HG02840 (cell line): Measurements from ENCODE around the gene ITGAV.

Experiments
- ATAC-seq: cut with Tn5 transposase; IDR thresholded peaks from one replicate; pipeline ENCODE4 v1.9.1; 2021; ENCODE audit warnings: mild to moderate bottlenecking, moderate library complexity, moderate number of reproducible peaks; ENCODE audit not compliant: unreplicated experiment, low FRiP score

ITGAV gene

GRCh38 chr2:186709529-186710450, 119.9 kb downstream of the ITGAV start:
- ATAC-seq: no peak

GRCh38 chr2:186713691-186714090, 123.8 kb downstream of the ITGAV start:
- ATAC-seq: no peak

DNA sequence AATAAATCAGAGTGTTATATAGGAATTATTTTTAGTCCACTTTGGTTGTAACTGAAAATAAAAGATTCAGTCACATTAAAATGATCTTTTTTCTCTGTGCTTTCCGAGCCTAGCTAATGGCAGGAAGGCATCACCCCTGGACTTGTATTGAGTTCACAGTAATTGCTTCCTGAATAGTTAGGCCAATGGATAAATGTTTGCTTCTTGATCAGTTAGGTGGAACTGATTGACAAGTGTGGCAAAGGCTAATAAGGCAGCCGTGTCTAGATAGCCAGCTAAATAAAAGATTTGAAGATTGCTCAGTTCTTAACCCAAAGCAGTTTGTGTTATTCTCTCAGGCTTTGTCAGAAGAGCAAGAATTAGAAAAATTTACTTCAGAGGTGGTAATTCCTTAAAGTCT, 124.8 kb downstream of the ITGAV start:
- ATAC-seq: no peak

DNA sequence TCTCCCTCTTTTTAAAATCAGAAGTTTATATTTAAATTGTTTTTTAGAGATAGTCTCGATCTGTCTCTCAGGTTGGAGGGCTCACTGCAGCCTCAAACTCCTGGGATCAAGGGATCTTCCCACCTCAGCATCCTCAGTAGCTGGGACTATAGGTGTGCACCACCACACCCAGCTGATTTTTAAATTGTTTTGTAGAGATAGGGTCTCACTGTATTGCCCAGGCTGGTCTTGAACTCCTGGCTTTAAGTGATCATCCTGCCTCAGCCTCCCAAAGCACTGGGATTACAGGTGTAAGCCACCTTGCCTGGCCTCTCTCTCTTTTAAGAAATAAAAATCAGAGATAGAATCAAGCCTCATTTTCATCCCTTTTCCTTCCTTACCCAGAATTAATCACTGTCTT, 126.1 kb downstream of the ITGAV start:
- ATAC-seq: no peak

GRCh38 chr2:186716899-186717298, 127.0 kb downstream of the ITGAV start:
- ATAC-seq: no peak

DNA sequence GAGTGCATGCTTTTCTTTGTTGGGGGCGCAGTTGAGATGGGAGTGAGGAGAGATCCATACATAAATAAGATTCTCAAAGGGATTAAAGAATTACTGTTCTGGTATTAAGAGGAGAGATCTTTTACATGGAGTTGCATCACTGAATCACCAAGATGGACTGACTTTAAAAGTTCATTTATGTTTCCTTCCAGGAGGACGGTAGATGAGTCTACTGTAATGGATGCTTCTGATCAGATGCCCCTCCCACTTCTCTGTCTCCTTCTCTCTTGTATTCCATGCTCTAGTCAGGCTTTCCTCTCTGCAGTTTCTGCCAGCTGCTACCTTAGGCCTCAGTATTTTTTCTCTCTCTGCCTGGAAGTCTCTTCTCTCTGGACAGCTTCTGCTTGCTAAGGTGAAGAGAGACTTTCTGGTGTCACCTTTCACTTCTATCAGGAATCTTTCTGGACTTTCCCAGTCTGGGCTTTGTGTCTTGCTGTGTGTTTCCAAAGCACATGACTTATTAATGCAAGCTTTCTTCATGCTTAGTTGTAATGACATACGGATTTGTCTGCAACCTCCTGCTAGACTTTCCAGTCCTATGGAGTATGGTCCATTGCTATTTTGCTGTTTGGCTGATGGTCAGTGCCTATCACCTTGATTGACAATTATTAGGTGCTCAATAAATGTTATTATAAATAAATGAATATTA, 127.6 kb downstream of the ITGAV start:
- no peak for ATAC-seq

GRCh38 chr2:186718122-186718521, 128.3 kb downstream of the ITGAV start:
- ATAC-seq: no peak

DNA sequence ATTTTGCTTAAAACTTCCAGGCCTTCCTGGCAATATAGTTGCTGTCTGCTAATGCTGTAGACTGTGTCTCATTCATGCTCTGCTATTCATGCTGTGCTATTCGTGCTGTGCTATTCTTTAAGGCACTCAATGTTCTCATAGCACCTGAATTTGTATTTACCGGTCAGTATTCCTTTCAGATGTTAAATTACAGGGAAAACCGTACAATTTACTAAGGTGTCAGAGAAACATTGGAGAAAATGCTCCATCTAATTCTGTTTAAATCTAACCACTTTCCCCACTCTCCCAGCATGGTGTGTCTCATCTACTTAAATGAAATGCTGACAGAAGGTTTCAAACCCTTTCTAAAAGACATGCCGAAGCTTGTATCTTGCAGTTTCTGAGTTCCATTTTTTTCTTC, 129.0 kb downstream of the ITGAV start:
- ATAC-seq: no peak

- no peak for ATAC-seq
Measured at GRCh38 chr2:186721956-186722355, 132.1 kb downstream of the ITGAV start.

DNA sequence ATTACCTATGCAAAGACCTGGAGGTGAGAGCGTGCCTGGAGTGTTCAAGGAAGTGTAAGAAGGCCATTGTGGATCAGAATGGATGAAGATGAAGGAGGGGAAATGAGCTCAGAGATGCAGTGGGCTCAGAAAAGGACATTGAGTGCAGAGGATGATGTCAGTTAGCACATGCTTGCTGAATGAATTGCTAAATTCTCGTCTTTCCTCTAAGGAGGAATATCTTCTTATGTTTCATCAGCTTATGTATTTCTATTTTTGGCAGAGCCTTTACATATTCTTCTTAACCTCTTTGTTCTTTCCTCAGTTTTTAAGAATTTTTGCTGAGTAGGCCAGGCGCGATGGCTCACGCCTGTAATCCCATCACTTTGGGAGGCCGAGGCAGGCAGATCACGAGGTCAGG, 134.9 kb downstream of the ITGAV start:
- no peak for ATAC-seq

- ATAC-seq: no peak
Measured at GRCh38 chr2:186725783-186726182, 135.9 kb downstream of the ITGAV start.

DNA sequence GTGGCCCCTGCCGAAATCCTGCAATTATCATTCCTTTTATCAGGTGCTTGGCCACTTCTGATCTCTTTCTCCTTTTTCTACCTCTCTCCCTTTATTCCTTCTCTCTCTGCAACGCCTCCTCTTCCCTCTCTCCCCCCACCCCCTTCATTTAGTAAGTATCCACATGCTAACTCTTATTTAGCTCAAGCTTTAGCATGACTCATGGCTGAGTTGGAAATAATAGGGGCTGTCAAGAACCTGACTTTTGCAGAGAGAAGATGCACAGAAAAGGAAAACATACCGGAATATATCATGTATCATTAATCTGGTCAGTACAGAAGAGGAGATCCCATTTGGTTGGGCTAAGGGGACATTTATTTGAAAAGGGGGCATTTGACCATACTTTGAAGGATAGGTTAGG, 137.1 kb downstream of the ITGAV start:
- no peak for ATAC-seq

- no peak for ATAC-seq
Measured at GRCh38 chr2:186728631-186729030, 138.8 kb downstream of the ITGAV start.
